ENCODE data around the gene MOGAT3. TPM values are rescaled to one million over a fixed set of nuclear protein-coding genes. Genes with fewer than 3 reads are reported as not detected.

MOGAT3 gene
- total and polyA plus RNA-seq, 9 of the 15 experiments (the other 6 are each of a cell fraction or from before 2014, with no cell fraction given), result 0.07 to 0.17 (median 0.13) TPM; not detected in 6

DNA sequence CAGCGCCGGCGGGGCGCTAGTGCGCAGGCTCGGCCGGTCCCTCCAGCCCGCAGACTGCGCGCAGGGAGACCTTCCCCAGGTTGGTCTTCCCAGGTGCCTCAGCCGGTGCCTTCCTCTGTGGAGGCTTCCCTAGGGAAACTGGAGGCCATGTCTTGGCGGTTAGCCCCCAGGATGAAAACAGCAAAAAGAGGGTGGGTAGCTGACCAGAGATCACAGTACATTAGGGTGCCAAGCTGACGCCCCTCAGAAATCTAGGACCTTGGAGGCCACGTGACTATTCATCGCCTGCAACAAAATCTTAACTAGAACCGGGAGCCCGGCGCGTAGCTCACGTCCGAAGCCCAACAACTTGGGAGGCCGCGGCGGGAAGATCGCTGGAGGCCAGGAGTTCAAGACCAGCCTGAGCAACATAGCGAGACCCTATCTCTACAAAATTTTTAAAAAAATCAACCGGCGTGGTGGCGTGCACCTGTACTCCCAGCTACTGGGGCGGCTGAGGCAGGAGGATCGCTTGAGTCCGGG is 44.4 kb upstream of the MOGAT3 start (continued):
- TF ChIP-seq TGIF2 (CRISPR knock-in tag; IDR thresholded peaks at IDR 0.05) (no peak), TFAM (CRISPR knock-in tag; conservative IDR thresholded peaks at IDR 0.05) (no peak), NFIC (IDR thresholded peaks at IDR 0.05) (no peak), CBX8 (IDR thresholded peaks at IDR 0.05; ENCODE audit: borderline replicate concordance, extremely low read depth, low read depth, low read length, poor library complexity, severe bottlenecking) (no peak), PTRF (tag; IDR thresholded peaks at IDR 0.05) (no peak), SP2 (IDR thresholded peaks at IDR 0.05; ENCODE audit: extremely low read depth, low read depth, low read length, poor library complexity, severe bottlenecking) (no peak), RAD21 (CRISPR knock-in tag; conservative IDR thresholded peaks at IDR 0.05 in 1 of 2, IDR thresholded peaks at IDR 0.05 in 1 of 2) (no peak), NR1H2 (CRISPR knock-in tag; IDR thresholded peaks at IDR 0.05) (no peak), CBX3 (IDR thresholded peaks at IDR 0.05; ENCODE audit: borderline replicate concordance in 1 of 2, low read length in 2 of 2) (0 out of 3 replicates have a peak, but pooled peaks of 1 of the 2 experiments have one; percentile 12), ZKSCAN3 (CRISPR knock-in tag; IDR thresholded peaks at IDR 0.05) (no peak)
- TF ChIP-seq, protein P1, sequence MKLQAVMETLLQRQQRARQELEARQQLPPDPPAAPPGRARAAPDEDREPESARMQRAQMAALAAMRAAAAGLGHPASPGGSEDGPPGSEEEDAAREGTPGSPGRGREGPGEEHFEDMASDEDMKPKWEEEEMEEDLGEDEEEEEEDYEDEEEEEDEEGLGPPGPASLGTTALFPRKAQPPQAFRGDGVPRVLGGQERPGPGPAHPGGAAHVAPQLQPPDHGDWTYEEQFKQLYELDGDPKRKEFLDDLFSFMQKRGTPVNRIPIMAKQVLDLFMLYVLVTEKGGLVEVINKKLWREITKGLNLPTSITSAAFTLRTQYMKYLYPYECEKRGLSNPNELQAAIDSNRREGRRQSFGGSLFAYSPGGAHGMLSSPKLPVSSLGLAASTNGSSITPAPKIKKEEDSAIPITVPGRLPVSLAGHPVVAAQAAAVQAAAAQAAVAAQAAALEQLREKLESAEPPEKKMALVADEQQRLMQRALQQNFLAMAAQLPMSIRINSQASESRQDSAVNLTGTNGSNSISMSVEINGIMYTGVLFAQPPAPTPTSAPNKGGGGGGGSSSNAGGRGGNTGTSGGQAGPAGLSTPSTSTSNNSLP (IDR thresholded peaks at IDR 0.05; ENCODE audit: borderline replicate concordance, low read depth, low read length), result no peak
- TF ChIP-seq, protein P2, sequence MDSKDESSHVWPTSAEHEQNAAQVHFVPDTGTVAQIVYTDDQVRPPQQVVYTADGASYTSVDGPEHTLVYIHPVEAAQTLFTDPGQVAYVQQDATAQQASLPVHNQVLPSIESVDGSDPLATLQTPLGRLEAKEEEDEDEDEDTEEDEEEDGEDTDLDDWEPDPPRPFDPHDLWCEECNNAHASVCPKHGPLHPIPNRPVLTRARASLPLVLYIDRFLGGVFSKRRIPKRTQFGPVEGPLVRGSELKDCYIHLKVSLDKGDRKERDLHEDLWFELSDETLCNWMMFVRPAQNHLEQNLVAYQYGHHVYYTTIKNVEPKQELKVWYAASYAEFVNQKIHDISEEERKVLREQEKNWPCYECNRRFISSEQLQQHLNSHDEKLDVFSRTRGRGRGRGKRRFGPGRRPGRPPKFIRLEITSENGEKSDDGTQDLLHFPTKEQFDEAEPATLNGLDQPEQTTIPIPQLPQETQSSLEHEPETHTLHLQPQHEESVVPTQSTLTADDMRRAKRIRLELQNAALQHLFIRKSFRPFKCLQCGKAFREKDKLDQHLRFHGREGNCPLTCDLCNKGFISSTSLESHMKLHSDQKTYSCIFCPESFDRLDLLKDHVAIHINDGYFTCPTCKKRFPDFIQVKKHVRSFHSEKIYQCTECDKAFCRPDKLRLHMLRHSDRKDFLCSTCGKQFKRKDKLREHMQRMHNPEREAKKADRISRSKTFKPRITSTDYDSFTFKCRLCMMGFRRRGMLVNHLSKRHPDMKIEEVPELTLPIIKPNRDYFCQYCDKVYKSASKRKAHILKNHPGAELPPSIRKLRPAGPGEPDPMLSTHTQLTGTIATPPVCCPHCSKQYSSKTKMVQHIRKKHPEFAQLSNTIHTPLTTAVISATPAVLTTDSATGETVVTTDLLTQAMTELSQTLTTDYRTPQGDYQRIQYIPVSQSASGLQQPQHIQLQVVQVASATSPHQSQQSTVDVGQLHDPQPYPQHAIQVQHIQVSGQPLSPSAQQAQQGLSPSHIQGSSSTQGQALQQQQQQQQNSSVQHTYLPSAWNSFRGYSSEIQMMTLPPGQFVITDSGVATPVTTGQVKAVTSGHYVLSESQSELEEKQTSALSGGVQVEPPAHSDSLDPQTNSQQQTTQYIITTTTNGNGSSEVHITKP (IDR thresholded peaks at IDR 0.05; ENCODE audit: partially characterized antibody), result peak; percentile 96
- TF ChIP-seq, protein P3, sequence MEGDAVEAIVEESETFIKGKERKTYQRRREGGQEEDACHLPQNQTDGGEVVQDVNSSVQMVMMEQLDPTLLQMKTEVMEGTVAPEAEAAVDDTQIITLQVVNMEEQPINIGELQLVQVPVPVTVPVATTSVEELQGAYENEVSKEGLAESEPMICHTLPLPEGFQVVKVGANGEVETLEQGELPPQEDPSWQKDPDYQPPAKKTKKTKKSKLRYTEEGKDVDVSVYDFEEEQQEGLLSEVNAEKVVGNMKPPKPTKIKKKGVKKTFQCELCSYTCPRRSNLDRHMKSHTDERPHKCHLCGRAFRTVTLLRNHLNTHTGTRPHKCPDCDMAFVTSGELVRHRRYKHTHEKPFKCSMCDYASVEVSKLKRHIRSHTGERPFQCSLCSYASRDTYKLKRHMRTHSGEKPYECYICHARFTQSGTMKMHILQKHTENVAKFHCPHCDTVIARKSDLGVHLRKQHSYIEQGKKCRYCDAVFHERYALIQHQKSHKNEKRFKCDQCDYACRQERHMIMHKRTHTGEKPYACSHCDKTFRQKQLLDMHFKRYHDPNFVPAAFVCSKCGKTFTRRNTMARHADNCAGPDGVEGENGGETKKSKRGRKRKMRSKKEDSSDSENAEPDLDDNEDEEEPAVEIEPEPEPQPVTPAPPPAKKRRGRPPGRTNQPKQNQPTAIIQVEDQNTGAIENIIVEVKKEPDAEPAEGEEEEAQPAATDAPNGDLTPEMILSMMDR (IDR thresholded peaks at IDR 0.05 in 2 of 3, conservative IDR thresholded peaks at IDR 0.05 in 1 of 3; ENCODE audit: insufficient read depth in 2 of 3, low read depth in 1 of 3, low read length in 3 of 3), result no peak; a peak in 1 of 6 replicates
- TF ChIP-seq, protein P4, sequence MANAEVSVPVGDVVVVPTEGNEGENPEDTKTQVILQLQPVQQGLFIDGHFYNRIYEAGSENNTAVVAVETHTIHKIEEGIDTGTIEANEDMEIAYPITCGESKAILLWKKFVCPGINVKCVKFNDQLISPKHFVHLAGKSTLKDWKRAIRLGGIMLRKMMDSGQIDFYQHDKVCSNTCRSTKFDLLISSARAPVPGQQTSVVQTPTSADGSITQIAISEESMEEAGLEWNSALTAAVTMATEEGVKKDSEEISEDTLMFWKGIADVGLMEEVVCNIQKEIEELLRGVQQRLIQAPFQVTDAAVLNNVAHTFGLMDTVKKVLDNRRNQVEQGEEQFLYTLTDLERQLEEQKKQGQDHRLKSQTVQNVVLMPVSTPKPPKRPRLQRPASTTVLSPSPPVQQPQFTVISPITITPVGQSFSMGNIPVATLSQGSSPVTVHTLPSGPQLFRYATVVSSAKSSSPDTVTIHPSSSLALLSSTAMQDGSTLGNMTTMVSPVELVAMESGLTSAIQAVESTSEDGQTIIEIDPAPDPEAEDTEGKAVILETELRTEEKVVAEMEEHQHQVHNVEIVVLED (CRISPR knock-in tag; IDR thresholded peaks at IDR 0.05), result no peak
- TF ChIP-seq, protein P5, sequence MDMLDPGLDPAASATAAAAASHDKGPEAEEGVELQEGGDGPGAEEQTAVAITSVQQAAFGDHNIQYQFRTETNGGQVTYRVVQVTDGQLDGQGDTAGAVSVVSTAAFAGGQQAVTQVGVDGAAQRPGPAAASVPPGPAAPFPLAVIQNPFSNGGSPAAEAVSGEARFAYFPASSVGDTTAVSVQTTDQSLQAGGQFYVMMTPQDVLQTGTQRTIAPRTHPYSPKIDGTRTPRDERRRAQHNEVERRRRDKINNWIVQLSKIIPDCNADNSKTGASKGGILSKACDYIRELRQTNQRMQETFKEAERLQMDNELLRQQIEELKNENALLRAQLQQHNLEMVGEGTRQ (CRISPR knock-in tag; IDR thresholded peaks at IDR 0.05), result peak; percentile 81

Measured in K562 (cell line).